H1 (cell line): ENCODE results near the gene RBFOX1. TPM values are rescaled to one million over a fixed set of nuclear protein-coding genes. Genes with fewer than 3 reads are reported as not detected.

Source experiments
- HDAC6 ChIP-seq: IDR thresholded peaks from one replicate; pipeline ENCODE4 v1.7.1; 2012; ENCODE audit warnings: low read depth, mild to moderate bottlenecking, inconsistent platforms, low read length, moderate library complexity
- SAP30 ChIP-seq: fragments of 300-600 bp; sonication (generic); IDR thresholded peaks from 2 replicates; pipeline ENCODE4 v1.7.1; 2012; ENCODE audit warnings: low read length, moderate library complexity, mild to moderate bottlenecking, inconsistent platforms; ENCODE audit not compliant: insufficient read depth, insufficient replicate concordance
- polyA plus RNA-seq, 7 experiments: library from polyadenylated mRNA; depleted of rRNA in 3 of 7; stranded (reverse) in 5 of 7; unstranded in 2 of 7; fragments of >200 nt in 5 of 7; fragments of 200-250 nt in 2 of 7; gene quantifications; 1 replicate in 5 of 7; 2 replicates in 1 of 7; 4 replicates in 1 of 7; pipeline versions ENCODE4 v1.2.1 to v1.2.3, GENCODE V29; 2011 to 2013; ENCODE audit warnings: missing spikeins in 2 of 7, mixed read lengths in 2 of 7
- total RNA-seq: library from RNA; stranded (reverse); fragmentation: NEBNext Ultra II Directional; extraction: Animal tissue kit (Norgen Biotek cat#: 25700); gene quantifications from 2 replicates; pipeline ENCODE4 v1.2.1, GENCODE V29; 2021

Gene RBFOX1
- total and polyA plus RNA-seq, 2 of the 8 experiments (the other 6 are each of a cell fraction or from before 2014, with no cell fraction given) = 1.7 to 2.8 TPM

DNA sequence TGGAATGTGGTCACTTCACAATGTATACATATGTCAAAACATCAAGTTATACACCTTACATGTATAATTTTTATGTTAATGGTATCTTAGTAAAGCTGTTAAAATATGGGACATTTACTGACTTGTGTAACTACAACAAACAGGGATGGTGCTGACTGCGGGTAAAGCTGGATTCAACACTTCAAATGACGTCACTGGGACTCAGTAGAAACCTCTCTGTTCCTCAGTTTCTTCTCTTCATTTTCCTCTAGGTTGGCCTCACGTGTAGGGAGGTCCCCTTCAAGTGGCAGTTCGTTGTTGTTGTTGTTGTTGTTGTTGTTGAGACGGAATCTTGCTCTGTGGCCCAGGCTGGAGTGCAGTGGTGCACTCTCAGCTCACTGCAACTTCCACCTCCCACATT, 182.9 kb downstream of the RBFOX1 start (continued):
- TF ChIP-seq HDAC6 (no peak), SAP30 (no peak)
